IMR-90 (cell line): ENCODE results near the gene PCDHGA5. TPM values are rescaled to one million over a fixed set of nuclear protein-coding genes. Genes with fewer than 3 reads are reported as not detected.

Source experiments
- ATAC-seq: fragments of 200-7000 bp; cut with Tn5 transposase; 2 replicates; pipeline ENCODE4 v1.9.1; 2020; ENCODE audit warnings: low read depth, mild to moderate bottlenecking, moderate library complexity
- BruUV-seq: library from RNA; stranded (reverse); fragments of 400-500 nt; replicated peaks from 2 replicates; lab custom pipeline; 2021; lab: Mats Ljungman, UMichigan
- CTCF ChIA-PET: fragments of 300-600 bp; formaldehyde crosslinking; extraction: SDS; loops from one replicate; lab custom pipeline; 2021; ENCODE audit warnings: antibody characterized with exemption; lab: Yijun Ruan, JAX
- POLR2A ChIA-PET: fragments of 300-600 bp; sonication (Branson Sonifier 250); formaldehyde crosslinking; loops from one replicate; lab custom pipeline; 2022; ENCODE audit warnings: antibody characterized with exemption; ENCODE audit not compliant: unreplicated experiment; lab: Charles Lee
- DNase-seq: peaks from one replicate; pipeline ENCODE4 v3.0.0; 2013
- H2AFZ ChIP-seq: replicated peaks from 2 replicates; pipeline ENCODE3; 2013; ENCODE audit warnings: low read length, mild to moderate bottlenecking; ENCODE audit not compliant: poor library complexity
- H2AK5ac ChIP-seq: 2 replicates; pipeline ENCODE4 v1.6.1; 2013; ENCODE audit warnings: low read depth, low read length, inconsistent platforms
- H2AK9ac ChIP-seq: replicated peaks from 2 replicates; pipeline ENCODE3; 2013; ENCODE audit warnings: mild to moderate bottlenecking, low read depth, low read length, moderate library complexity; ENCODE audit not compliant: poor library complexity
- H2BK120ac ChIP-seq: 2 replicates; pipeline ENCODE4 v1.6.1; 2013; ENCODE audit warnings: low read depth, low read length, inconsistent platforms
- H2BK15ac ChIP-seq: 3 replicates; pipeline ENCODE4 v1.6.1; 2013; ENCODE audit warnings: low read depth, low read length, inconsistent platforms
- H2BK20ac ChIP-seq: 2 replicates; pipeline ENCODE4 v1.6.1; 2013; ENCODE audit warnings: low read depth, mild to moderate bottlenecking, inconsistent platforms, low read length, moderate library complexity
- H2BK5ac ChIP-seq: 2 replicates; pipeline ENCODE4 v1.6.1; 2013; ENCODE audit warnings: mild to moderate bottlenecking, low read depth, low read length, inconsistent platforms; ENCODE audit not compliant: poor library complexity, severe bottlenecking
- H3K14ac ChIP-seq: replicated peaks from 2 replicates; pipeline ENCODE4 v1.6.1; 2013; ENCODE audit warnings: low read depth, low read length, inconsistent platforms
- H3K18ac ChIP-seq: 2 replicates; pipeline ENCODE4 v1.6.1; 2013; ENCODE audit warnings: low read depth, low read length, control low read depth
- H3K23ac ChIP-seq: 2 replicates; pipeline ENCODE4 v1.6.1; 2013; ENCODE audit warnings: low read depth, low read length, inconsistent platforms
- H3K27ac ChIP-seq: 2 replicates; pipeline ENCODE4 v1.5.1; 2013; ENCODE audit warnings: mild to moderate bottlenecking, control low read depth, low read length; ENCODE audit not compliant: insufficient read depth
- H3K27me3 ChIP-seq: 2 replicates; pipeline ENCODE4 v1.6.1; 2013; ENCODE audit warnings: low read length; ENCODE audit not compliant: control insufficient read depth, insufficient read depth
- H3K36me3 ChIP-seq: 2 replicates; pipeline ENCODE4 v1.6.1; 2013; ENCODE audit warnings: low read length, mixed read lengths; ENCODE audit not compliant: control insufficient read depth, insufficient read depth
- H3K4ac ChIP-seq: 2 replicates; pipeline ENCODE4 v1.6.1; 2013; ENCODE audit warnings: low read depth, low read length, inconsistent platforms
- H3K4me1 ChIP-seq: 2 replicates; pipeline ENCODE4 v1.6.1; 2013; ENCODE audit warnings: low read length, mixed read lengths; ENCODE audit not compliant: control insufficient read depth, insufficient read depth
- H3K4me2 ChIP-seq: 2 replicates; pipeline ENCODE4 v1.6.1; 2013; ENCODE audit warnings: low read depth, mild to moderate bottlenecking, control low read depth, low read length, moderate library complexity
- H3K4me3 ChIP-seq: 2 replicates; pipeline ENCODE4 v1.5.1; 2013; ENCODE audit warnings: low read depth, mild to moderate bottlenecking, control low read depth, low read length, moderate library complexity; ENCODE audit not compliant: insufficient read depth
- H3K56ac ChIP-seq: 2 replicates; pipeline ENCODE4 v1.6.1; 2013; ENCODE audit warnings: low read length, inconsistent platforms; ENCODE audit not compliant: insufficient read depth; ENCODE audit errors: extremely low read depth
- H3K79me1 ChIP-seq, 2 experiments: 2 replicates each; pipeline ENCODE4 v1.6.1; 2013; ENCODE audit warnings: low read length in 2 of 2, inconsistent platforms in 1 of 2, low read depth in 1 of 2
- H3K9ac ChIP-seq: 2 replicates; pipeline ENCODE4 v1.6.1; 2013; ENCODE audit warnings: low read depth, low read length, control low read depth
- H3K9me1 ChIP-seq: 2 replicates; pipeline ENCODE4 v1.6.1; 2013; ENCODE audit warnings: low read length, inconsistent platforms; ENCODE audit not compliant: insufficient read depth
- H3K9me3 ChIP-seq: 2 replicates; pipeline ENCODE4 v1.6.1; 2013; ENCODE audit warnings: low read length; ENCODE audit not compliant: control insufficient read depth, insufficient read depth
- H4K20me1 ChIP-seq: 2 replicates; pipeline ENCODE4 v1.6.1; 2013; ENCODE audit warnings: low read length, inconsistent platforms; ENCODE audit not compliant: insufficient read depth
- H4K5ac ChIP-seq: 2 replicates; pipeline ENCODE4 v1.6.1; 2013; ENCODE audit warnings: mild to moderate bottlenecking, low read depth, low read length, control low read depth
- H4K8ac ChIP-seq, 2 experiments: 2 replicates each; pipeline ENCODE4 v1.6.1; 2013; ENCODE audit warnings: low read depth in 2 of 2, low read length in 2 of 2, control low read depth in 1 of 2, inconsistent platforms in 1 of 2
- H4K91ac ChIP-seq: 2 replicates; pipeline ENCODE4 v1.6.1; 2013; ENCODE audit warnings: low read depth, low read length, inconsistent platforms; ENCODE audit not compliant: insufficient read depth
- CHD1 ChIP-seq: IDR thresholded peaks from 2 replicates; pipeline ENCODE4 v1.6.1; 2012; ENCODE audit warnings: low read depth, low read length, improper control_type of control experiment
- CTCF ChIP-seq: conservative IDR thresholded peaks from 2 replicates; pipeline ENCODE4 v1.5.1; 2012; ENCODE audit warnings: mild to moderate bottlenecking, low read depth, low read length, improper control_type of control experiment
- MAFK ChIP-seq: IDR thresholded peaks from 2 replicates; pipeline ENCODE4 v1.6.1; 2012; ENCODE audit warnings: low read depth, low read length, improper control_type of control experiment
- MAZ ChIP-seq: IDR thresholded peaks from 2 replicates; pipeline ENCODE4 v1.6.1; 2012; ENCODE audit warnings: low read depth, mild to moderate bottlenecking, low read length, improper control_type of control experiment, moderate library complexity, borderline replicate concordance
- MXI1 ChIP-seq: IDR thresholded peaks from 2 replicates; pipeline ENCODE4 v1.6.1; 2012; ENCODE audit warnings: low read depth, mild to moderate bottlenecking, low read length, moderate library complexity, borderline replicate concordance
- NFE2L2 ChIP-seq: fragments of 150-350 bp; IDR thresholded peaks from 2 replicates; pipeline ENCODE4 v1.6.1; 2016; ENCODE audit warnings: low read depth, mild to moderate bottlenecking, low read length
- POLR2A ChIP-seq: IDR thresholded peaks from 2 replicates; pipeline ENCODE4 v1.6.1; 2012; ENCODE audit warnings: mild to moderate bottlenecking, low read depth, low read length
- RAD21 ChIP-seq: IDR thresholded peaks from 2 replicates; pipeline ENCODE4 v1.6.1; 2012; ENCODE audit warnings: low read length, improper control_type of control experiment
- RCOR1 ChIP-seq: IDR thresholded peaks from 2 replicates; pipeline ENCODE4 v1.6.1; 2012; ENCODE audit warnings: mild to moderate bottlenecking, low read length, improper control_type of control experiment; ENCODE audit not compliant: insufficient replicate concordance
- RFX5 ChIP-seq: IDR thresholded peaks from 2 replicates; pipeline ENCODE4 v1.8.0; 2012; ENCODE audit warnings: low read depth, mild to moderate bottlenecking, low read length, moderate library complexity
- SMC3 ChIP-seq: fragments of 150-350 bp; IDR thresholded peaks from 2 replicates; pipeline ENCODE4 v1.6.1; 2016; ENCODE audit warnings: low read depth, mild to moderate bottlenecking, antibody characterized with exemption, low read length, moderate library complexity
- USF2 ChIP-seq: fragments of 150-350 bp; IDR thresholded peaks from 2 replicates; pipeline ENCODE4 v1.6.1; 2017; ENCODE audit warnings: mild to moderate bottlenecking, antibody characterized with exemption, low read length, low read depth
- WGBS, 2 experiments: methylation state at CpG; one replicate each; pipeline versions ENCODE4 v1.1.5 to v1.1.7; 2013; ENCODE audit warnings: missing lambda C conversion rate in 2 of 2; ENCODE audit not compliant: insufficient read length in 1 of 2; ENCODE audit errors: extremely low coverage in 2 of 2; 5-methylcytosine and 5-hydroxymethylcytosine counted together
- dilution Hi-C: fragments of 300-500 bp; cut with HindIII; formaldehyde crosslinking; loops from one replicate; pipeline ENCODE4 v1.14.3; 2018; ENCODE audit warnings: low sequenced_read_pairs; ENCODE audit not compliant: unreplicated experiment
- in situ Hi-C: fragments of 300-500 bp; cut with MboI; formaldehyde crosslinking; loops from 3 replicates; pipeline ENCODE4 v1.14.3; 2019; ENCODE audit warnings: low sequenced_read_pairs, inconsistent platforms, mixed read lengths
- intact Hi-C: fragments of 100-400 bp; cut with micrococcal nuclease; formaldehyde crosslinking; loops from 2 replicates; pipeline ENCODE4 v1.10.0; 2022
- polyA plus RNA-seq, 3 experiments: library from polyadenylated mRNA; depleted of rRNA; stranded (reverse); fragments of >200 nt; gene quantifications; 2 replicates each; pipeline ENCODE4 v1.2.3, GENCODE V29; 2012; ENCODE audit warnings: low replicate concordance in 1 of 3
- total RNA-seq: library from RNA; depleted of rRNA; stranded (reverse); fragments of >200 nt; gene quantifications from 2 replicates; pipeline ENCODE4 v1.2.3, GENCODE V29; 2012
- TF ChIP-seq, protein P1 (sequence below): fragments of 150-350 bp; IDR thresholded peaks from 2 replicates; pipeline ENCODE4 v1.6.1; 2016; ENCODE audit warnings: low read depth, mild to moderate bottlenecking, low read length, moderate library complexity, borderline replicate concordance

PCDHGA5 gene
- total and polyA plus RNA-seq, 2 of the 4 experiments (the other 2 are of a cell fraction) = 1.3 to 2.0 TPM

DNA sequence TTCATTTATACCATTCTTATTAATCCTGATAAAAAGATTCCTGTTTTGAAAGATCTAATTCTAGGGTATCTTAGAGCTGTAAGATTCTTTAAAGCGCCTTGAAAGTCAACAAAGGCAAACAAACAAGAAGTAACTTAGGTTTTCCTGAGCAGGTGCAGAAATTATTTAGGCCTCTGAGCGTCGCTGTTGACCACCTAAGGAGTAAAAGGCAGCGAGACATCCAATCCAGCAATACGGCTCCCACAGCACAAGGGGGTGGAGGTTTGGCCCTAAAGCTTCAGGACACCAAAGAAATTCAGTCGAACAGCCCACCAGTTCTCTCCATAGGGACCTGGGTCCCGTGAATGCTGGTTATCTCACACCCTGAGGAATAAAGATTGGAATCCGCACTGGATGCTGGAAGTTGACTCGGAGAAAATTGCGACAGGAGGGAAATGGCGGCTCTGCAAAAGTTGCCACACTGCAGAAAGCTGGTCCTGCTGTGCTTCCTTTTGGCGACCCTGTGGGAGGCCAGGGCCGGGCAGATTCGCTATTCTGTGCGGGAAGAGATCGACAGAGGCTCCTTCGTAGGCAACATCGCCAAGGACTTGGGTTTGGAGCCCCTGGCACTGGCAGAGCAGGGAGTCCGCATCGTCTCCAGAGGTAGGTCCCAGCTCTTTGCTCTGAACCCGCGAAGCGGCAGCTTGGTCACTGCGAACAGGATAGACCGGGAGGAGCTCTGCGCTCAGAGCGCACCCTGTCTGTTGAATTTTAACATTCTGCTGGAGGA lies 25.2 kb upstream of the PCDHGA5 start, which contains the start of gene PCDHGA2:
Gene PCDHGA2, plus strand, starts transcription at position 223 of the 769 bp plus-strand sequence.
- peaks cover 32% of the 10 kb centered on the region for H3K9me3 ChIP-seq
- no TSS peak for BruUV-seq
- peak; percentile 66 for DNase-seq
- H3K4me3 ChIP-seq = peak within 1 kb of the TSS; percentile 50
- no peak within 1 kb of the TSS for H2BK120ac ChIP-seq
- in situ Hi-C loops = no loop called here
- POLR2A ChIA-PET = no interaction called here
- peaks cover 2% of the 10 kb centered on the region; the same call in 1 of the 2 replicates for H3K36me3 ChIP-seq
- H4K8ac ChIP-seq = peak within 1 kb of the TSS in 1 of 2 experiments; percentile 71; a peak in 1 of 4 replicates
- no peaks in the 10 kb centered on the region for H3K9me1 ChIP-seq
- H2AK9ac ChIP-seq = peak within 1 kb of the TSS; percentile 25
- H3K4me2 ChIP-seq = peak within 1 kb of the TSS; percentile 58
- intact Hi-C loops = no loop called here
- no peaks in the 10 kb centered on the region for H3K79me1 ChIP-seq
- peak within 1 kb of the TSS; percentile 43; the same call in 1 of the 2 replicates for H3K4ac ChIP-seq
- no peaks in the 10 kb centered on the region; the same call in 1 of the 2 replicates for H3K27me3 ChIP-seq
- no peak within 1 kb of the TSS; the same call in 1 of the 2 replicates for H3K14ac ChIP-seq
- no peak within 1 kb of the TSS for H2AK5ac ChIP-seq
- CTCF ChIA-PET = interaction anchor here (0.7 to 1.9 kb wide), 5 partner anchors 8 to 554 kb away, joined by 3 to 6 read pairs (median 3); partner anchors contain the start of gene PCDHGA1
- dilution Hi-C loops = no loop called here
- peak within 1 kb of the TSS; percentile 33; the same call in 1 of the 2 replicates for H4K5ac ChIP-seq
- peak within 1 kb of the TSS; percentile 68; the same call in 1 of the 2 replicates for H3K56ac ChIP-seq
- no peak within 1 kb of the TSS; the same call in 1 of the 2 replicates for H3K9ac ChIP-seq
- no CpG with 5 or more reads among the region's 27 CpGs for WGBS, 2 experiments
- H2BK20ac ChIP-seq = no peak within 1 kb of the TSS
- peak within 1 kb of the TSS; percentile 28; the same call in 1 of the 2 replicates for H4K91ac ChIP-seq
- peak within 1 kb of the TSS; percentile 96 for H2AFZ ChIP-seq
- H3K4me1 ChIP-seq = no peaks in the 10 kb centered on the region
- H4K20me1 ChIP-seq = no peaks in the 10 kb centered on the region
- ATAC-seq = peak; percentile 79
- no peak within 1 kb of the TSS for H3K27ac ChIP-seq
- H3K18ac ChIP-seq = peak within 1 kb of the TSS; percentile 22; the same call in 1 of the 2 replicates
- H2BK5ac ChIP-seq = peak within 1 kb of the TSS; percentile 44
- no peak within 1 kb of the TSS for H3K23ac ChIP-seq
- no peak within 1 kb of the TSS; the same call in 2 of the 3 replicates for H2BK15ac ChIP-seq
- TF ChIP-seq RFX5 = no peak
- TF ChIP-seq MAZ = no peak
- TF ChIP-seq RAD21 = peak; percentile 56
- no peak for TF ChIP-seq MXI1
- no peak for TF ChIP-seq NFE2L2
- TF ChIP-seq SMC3 = 0 out of 2 replicates have a peak, but pooled peaks have one; percentile 26
- TF ChIP-seq CTCF = peak; percentile 54
- no peak for TF ChIP-seq RCOR1
- no peak for TF ChIP-seq POLR2A
- no peak for TF ChIP-seq USF2
- TF ChIP-seq, protein P1, sequence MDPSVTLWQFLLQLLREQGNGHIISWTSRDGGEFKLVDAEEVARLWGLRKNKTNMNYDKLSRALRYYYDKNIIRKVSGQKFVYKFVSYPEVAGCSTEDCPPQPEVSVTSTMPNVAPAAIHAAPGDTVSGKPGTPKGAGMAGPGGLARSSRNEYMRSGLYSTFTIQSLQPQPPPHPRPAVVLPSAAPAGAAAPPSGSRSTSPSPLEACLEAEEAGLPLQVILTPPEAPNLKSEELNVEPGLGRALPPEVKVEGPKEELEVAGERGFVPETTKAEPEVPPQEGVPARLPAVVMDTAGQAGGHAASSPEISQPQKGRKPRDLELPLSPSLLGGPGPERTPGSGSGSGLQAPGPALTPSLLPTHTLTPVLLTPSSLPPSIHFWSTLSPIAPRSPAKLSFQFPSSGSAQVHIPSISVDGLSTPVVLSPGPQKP = no peak
- TF ChIP-seq MAFK = no peak
- no peak for TF ChIP-seq CHD1
